ENCODE measurements around the gene PIK3C2G. TPM values are rescaled to one million over a fixed set of nuclear protein-coding genes. Genes with fewer than 3 reads are reported as not detected.

PIK3C2G gene
- total and polyA plus RNA-seq, 2 donors from 2014 or later = 4.4 to 5.8 TPM

DNA sequence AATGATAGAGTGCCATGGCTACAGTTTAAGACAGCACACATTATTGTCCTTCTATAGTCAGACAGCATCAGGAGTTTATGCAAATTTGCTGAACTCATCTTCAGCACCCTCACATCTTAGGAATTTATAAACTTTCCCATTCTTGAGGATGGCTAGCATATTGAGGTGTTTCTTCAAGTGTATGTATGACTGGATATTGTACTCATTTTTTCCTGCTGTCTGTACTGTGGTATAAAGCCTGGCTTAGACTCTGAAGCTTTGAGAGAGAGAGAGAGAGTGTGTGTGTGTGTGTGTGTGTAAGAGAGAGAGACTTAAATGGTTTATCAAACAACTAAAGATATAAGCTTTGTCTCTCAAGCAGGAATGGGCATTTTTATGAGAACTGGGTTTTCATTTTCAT is 161.6 kb downstream of the PIK3C2G start:
- no peak overlapping the region for H3K4me3 ChIP-seq (ENCODE audit: low read length in 3 of 3)
- no peak for FAIRE-seq
- no peaks in the 10 kb centered on the region for H3K9me3 ChIP-seq (ENCODE audit: control insufficient read depth in 2 of 3, insufficient read depth in 1 of 3, low read length in 3 of 3)
- no peaks in the 10 kb centered on the region for H3K4me1 ChIP-seq (ENCODE audit: control insufficient read depth in 2 of 3, insufficient read depth in 2 of 3, low read depth in 1 of 3, low read length in 3 of 3)
- no peaks in the 10 kb centered on the region for H3K27me3 ChIP-seq (ENCODE audit: control insufficient read depth, insufficient read depth, low read length)
- H3K27ac ChIP-seq (ENCODE audit: low read depth in 2 of 2, low read length in 2 of 2) = no peak overlapping the region
- no peak for TF ChIP-seq CTCF (IDR thresholded peaks at IDR 0.05; ENCODE audit: borderline replicate concordance, extremely low read depth, insufficient read depth)
- intact Hi-C loops (cut with DNase I) = no loop called here
- H3K36me3 ChIP-seq (ENCODE audit: control insufficient read depth in 2 of 3, insufficient read depth in 3 of 3, low read length in 3 of 3) = no peaks in the 10 kb centered on the region
- H3K9ac ChIP-seq (ENCODE audit: low read length in 3 of 3) = no peak overlapping the region
- DNase-seq = no peak

- Histone ChIP-seq H3K9ac (ENCODE audit: low read length in 3 of 3) (no peak overlapping the region), H3K36me3 (ENCODE audit: control insufficient read depth in 2 of 3, insufficient read depth in 3 of 3, low read length in 3 of 3) (no peaks in the 10 kb centered on the region), H3K4me1 (ENCODE audit: control insufficient read depth in 2 of 3, insufficient read depth in 2 of 3, low read depth in 1 of 3, low read length in 3 of 3) (no peaks in the 10 kb centered on the region), H3K9me3 (ENCODE audit: control insufficient read depth in 2 of 3, insufficient read depth in 1 of 3, low read length in 3 of 3) (no peaks in the 10 kb centered on the region), H3K27ac (ENCODE audit: low read depth in 2 of 2, low read length in 2 of 2) (no peak overlapping the region), H3K27me3 (ENCODE audit: control insufficient read depth, insufficient read depth, low read length) (no peaks in the 10 kb centered on the region), H3K4me3 (ENCODE audit: low read length in 3 of 3) (no peak overlapping the region)
- intact Hi-C loops (cut with DNase I) = no loop called here
- TF ChIP-seq CTCF (IDR thresholded peaks at IDR 0.05; ENCODE audit: borderline replicate concordance, extremely low read depth, insufficient read depth) = no peak
- DNase-seq (no peak), FAIRE-seq (no peak)
Measured at GRCh38 chr12:18424857-18425256, 163.5 kb downstream of the PIK3C2G start.

- H3K27me3 ChIP-seq (ENCODE audit: control insufficient read depth, insufficient read depth, low read length) = no peaks in the 10 kb centered on the region
- no peaks in the 10 kb centered on the region for H3K4me1 ChIP-seq (ENCODE audit: control insufficient read depth in 2 of 3, insufficient read depth in 2 of 3, low read depth in 1 of 3, low read length in 3 of 3)
- H3K4me3 ChIP-seq (ENCODE audit: low read length in 3 of 3) = no peak overlapping the region
- no peak overlapping the region for H3K9ac ChIP-seq (ENCODE audit: low read length in 3 of 3)
- no peak for FAIRE-seq
- no peak for TF ChIP-seq CTCF (IDR thresholded peaks at IDR 0.05; ENCODE audit: borderline replicate concordance, extremely low read depth, insufficient read depth)
- intact Hi-C loops (cut with DNase I) = no loop called here
- no peaks in the 10 kb centered on the region for H3K36me3 ChIP-seq (ENCODE audit: control insufficient read depth in 2 of 3, insufficient read depth in 3 of 3, low read length in 3 of 3)
- no peak for DNase-seq
- H3K9me3 ChIP-seq (ENCODE audit: control insufficient read depth in 2 of 3, insufficient read depth in 1 of 3, low read length in 3 of 3) = no peaks in the 10 kb centered on the region
- no peak overlapping the region for H3K27ac ChIP-seq (ENCODE audit: low read depth in 2 of 2, low read length in 2 of 2)
Measured at GRCh38 chr12:18427520-18427919, 166.2 kb downstream of the PIK3C2G start.

DNA sequence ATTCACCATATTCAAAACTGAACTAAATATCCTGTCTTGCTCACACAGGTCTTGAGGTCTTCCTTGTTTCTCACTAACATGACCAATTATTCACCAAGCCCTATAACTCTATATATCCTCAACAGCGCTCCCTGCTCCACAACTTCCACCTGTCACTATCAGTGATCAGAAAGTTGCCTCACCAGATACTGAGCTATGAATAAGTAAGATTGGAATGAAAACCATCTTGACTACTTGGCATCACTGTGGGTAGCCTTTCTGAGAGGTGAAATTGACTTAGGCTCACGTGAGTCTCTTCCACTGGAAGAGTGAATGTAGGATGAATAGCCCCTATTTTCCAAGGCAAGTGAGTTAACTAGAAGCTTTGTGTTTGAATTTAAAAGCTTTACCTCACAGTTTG is 167.1 kb downstream of the PIK3C2G start:
- FAIRE-seq = no peak
- intact Hi-C loops (cut with DNase I) = no loop called here
- no peaks in the 10 kb centered on the region for H3K4me1 ChIP-seq (ENCODE audit: control insufficient read depth in 2 of 3, insufficient read depth in 2 of 3, low read depth in 1 of 3, low read length in 3 of 3)
- no peak overlapping the region for H3K27ac ChIP-seq (ENCODE audit: low read depth in 2 of 2, low read length in 2 of 2)
- H3K4me3 ChIP-seq (ENCODE audit: low read length in 3 of 3) = no peak overlapping the region
- no peak for TF ChIP-seq CTCF (IDR thresholded peaks at IDR 0.05; ENCODE audit: borderline replicate concordance, extremely low read depth, insufficient read depth)
- no peaks in the 10 kb centered on the region for H3K27me3 ChIP-seq (ENCODE audit: control insufficient read depth, insufficient read depth, low read length)
- no peaks in the 10 kb centered on the region for H3K9me3 ChIP-seq (ENCODE audit: control insufficient read depth in 2 of 3, insufficient read depth in 1 of 3, low read length in 3 of 3)
- H3K36me3 ChIP-seq (ENCODE audit: control insufficient read depth in 2 of 3, insufficient read depth in 3 of 3, low read length in 3 of 3) = no peaks in the 10 kb centered on the region
- no peak overlapping the region for H3K9ac ChIP-seq (ENCODE audit: low read length in 3 of 3)
- DNase-seq = no peak

All from kidney (tissue), 14 donors.